CD4-positive, alpha-beta T cell treated with Interleukin-21 for 1 hour (primary cell): Measurements from ENCODE around the gene ANXA8.
"Not testable (repeated sequence)": the region's sequence is repeated elsewhere in the genome, so short reads cannot be mapped to it uniquely, and the experiment has no call there.

ENCODE experiments used
- DNase-seq: peaks from one replicate; pipeline ENCODE4 v3.0.0-alpha.2; 2020

The ANXA8 gene

GRCh38 chr10:47462577-47463358, 21.1 kb downstream of the ANXA8 start:
- DNase-seq, result not testable (repeated sequence)

- not testable (repeated sequence) for DNase-seq
These were observed 22.6 kb downstream of the ANXA8 start for GRCh38 chr10:47461261-47461687.

GRCh38 chr10:47458466-47459154, 25.3 kb downstream of the ANXA8 start:
- DNase-seq, result no peak

GRCh38 chr10:47457826-47458225, 26.1 kb downstream of the ANXA8 start:
- DNase-seq, result no peak

- no peak for DNase-seq
These were observed 26.4 kb downstream of the ANXA8 start for GRCh38 chr10:47457528-47457820.

- no peak for DNase-seq
These were observed 27.0 kb downstream of the ANXA8 start for GRCh38 chr10:47456794-47457527.

- no peak for DNase-seq
These were observed 27.7 kb downstream of the ANXA8 start for GRCh38 chr10:47456079-47456785.

GRCh38 chr10:47455350-47456078, 28.4 kb downstream of the ANXA8 start:
- DNase-seq, result not testable (repeated sequence)

- DNase-seq, result no peak
These were observed 29.2 kb downstream of the ANXA8 start for GRCh38 chr10:47454780-47455058.

- no peak for DNase-seq
These were observed 29.7 kb downstream of the ANXA8 start for GRCh38 chr10:47454008-47454779.

- DNase-seq, result no peak
These were observed 30.5 kb downstream of the ANXA8 start for GRCh38 chr10:47453141-47454007.

- DNase-seq, result no peak
These were observed 31.3 kb downstream of the ANXA8 start for GRCh38 chr10:47452495-47453140.

GRCh38 chr10:47451998-47452494, 31.9 kb downstream of the ANXA8 start:
- no peak for DNase-seq

- DNase-seq, result no peak
These were observed 32.5 kb downstream of the ANXA8 start for GRCh38 chr10:47451273-47451997.

- DNase-seq, result no peak
These were observed 33.5 kb downstream of the ANXA8 start for GRCh38 chr10:47450442-47450841.

GRCh38 chr10:47449979-47450378, 33.9 kb downstream of the ANXA8 start:
- no peak for DNase-seq

- no peak for DNase-seq
These were observed 34.6 kb downstream of the ANXA8 start for GRCh38 chr10:47449102-47449978.

- DNase-seq, result no peak
These were observed 36.2 kb downstream of the ANXA8 start for GRCh38 chr10:47447705-47448104.
